Gastroesophageal sphincter (tissue), 3 donors: Measurements from ENCODE around the gene PLCB4.

ENCODE experiments used
- POLR2A ChIP-seq, 2 donors: fragments of 450-650 bp; IDR thresholded peaks; one replicate each; pipeline ENCODE4 v1.6.1; 2017; ENCODE audit warnings: antibody characterized with exemption in 2 of 2, mild to moderate bottlenecking in 2 of 2, moderate library complexity in 1 of 2
- POLR2AphosphoS5 ChIP-seq: sonication (generic); formaldehyde crosslinking; IDR thresholded peaks from one replicate; pipeline ENCODE4 v1.6.1; 2017; ENCODE audit warnings: antibody characterized with exemption
- TF ChIP-seq, protein P1 (sequence below), 4 experiments: fragments of 200-600 bp in 2 of 4; fragments of 450-650 bp in 2 of 4; sonication (generic) in 1 of 4; IDR thresholded peaks; one replicate each; pipeline ENCODE4 v1.5.1; 2017 to 2019; ENCODE audit warnings: antibody characterized with exemption in 4 of 4, mild to moderate bottlenecking in 2 of 4, moderate library complexity in 2 of 4

DNA sequence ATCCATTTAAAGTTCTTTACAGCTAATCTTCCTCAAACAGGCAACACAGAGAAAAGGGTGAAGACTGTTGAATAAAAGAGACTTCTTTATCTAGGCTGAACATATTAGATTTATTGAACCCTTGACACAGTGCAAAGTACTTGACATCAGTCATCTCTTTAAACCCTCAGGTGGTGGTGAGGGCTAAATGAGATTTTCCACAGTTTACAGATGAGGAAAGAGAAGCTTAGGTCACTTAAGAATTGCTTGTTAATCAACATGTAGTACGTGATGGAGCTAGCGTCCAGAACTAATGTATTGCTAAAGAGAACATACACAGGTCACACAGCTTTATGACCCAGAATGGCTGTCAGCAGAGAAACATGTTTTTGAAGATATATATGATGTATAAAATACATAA is 252.1 kb downstream of the PLCB4 start:
- TF ChIP-seq, protein P1, sequence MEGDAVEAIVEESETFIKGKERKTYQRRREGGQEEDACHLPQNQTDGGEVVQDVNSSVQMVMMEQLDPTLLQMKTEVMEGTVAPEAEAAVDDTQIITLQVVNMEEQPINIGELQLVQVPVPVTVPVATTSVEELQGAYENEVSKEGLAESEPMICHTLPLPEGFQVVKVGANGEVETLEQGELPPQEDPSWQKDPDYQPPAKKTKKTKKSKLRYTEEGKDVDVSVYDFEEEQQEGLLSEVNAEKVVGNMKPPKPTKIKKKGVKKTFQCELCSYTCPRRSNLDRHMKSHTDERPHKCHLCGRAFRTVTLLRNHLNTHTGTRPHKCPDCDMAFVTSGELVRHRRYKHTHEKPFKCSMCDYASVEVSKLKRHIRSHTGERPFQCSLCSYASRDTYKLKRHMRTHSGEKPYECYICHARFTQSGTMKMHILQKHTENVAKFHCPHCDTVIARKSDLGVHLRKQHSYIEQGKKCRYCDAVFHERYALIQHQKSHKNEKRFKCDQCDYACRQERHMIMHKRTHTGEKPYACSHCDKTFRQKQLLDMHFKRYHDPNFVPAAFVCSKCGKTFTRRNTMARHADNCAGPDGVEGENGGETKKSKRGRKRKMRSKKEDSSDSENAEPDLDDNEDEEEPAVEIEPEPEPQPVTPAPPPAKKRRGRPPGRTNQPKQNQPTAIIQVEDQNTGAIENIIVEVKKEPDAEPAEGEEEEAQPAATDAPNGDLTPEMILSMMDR (IDR thresholded peaks at IDR 0.05), result no peak
- TF ChIP-seq POLR2A (IDR thresholded peaks at IDR 0.05) (no peak), POLR2AphosphoS5 (no peak)
